Measurements from ENCODE around the gene HBZ.
"Not testable (repeated sequence)": the region's sequence is repeated elsewhere in the genome, so short reads cannot be mapped to it uniquely, and the experiment has no call there.

Gene HBZ

GRCh38 chr16:120756-121155 lies 31.7 kb upstream of the HBZ start:
- no peaks in the 10 kb centered on the region for H3K4me1 ChIP-seq (ENCODE audit: insufficient read depth, poor library complexity, severe bottlenecking)
- H3K9me3 ChIP-seq (ENCODE audit: severe bottlenecking) = no peaks in the 10 kb centered on the region

GRCh38 chr16:122361-122760 lies 30.1 kb upstream of the HBZ start:
- Histone ChIP-seq H3K4me3 (ENCODE audit: severe bottlenecking) (no peak overlapping the region), H3K4me1 (ENCODE audit: insufficient read depth, poor library complexity, severe bottlenecking) (no peaks in the 10 kb centered on the region), H3K36me3 (ENCODE audit: low read depth) (peaks cover 9% of the 10 kb centered on the region), H3K27ac (ENCODE audit: poor library complexity, severe bottlenecking) (no peak overlapping the region), H3K27me3 (ENCODE audit: insufficient read depth, poor library complexity, severe bottlenecking) (no peaks in the 10 kb centered on the region), H3K9me3 (ENCODE audit: severe bottlenecking) (no peaks in the 10 kb centered on the region)
- DNase-seq (ENCODE audit: low spot score) (no peak), ATAC-seq (ENCODE audit: low read depth) (no peak)
- no peak for TF ChIP-seq CTCF (IDR thresholded peaks at IDR 0.05; ENCODE audit: poor library complexity, severe bottlenecking)

More at GRCh38 chr16:120756-121155, 31.7 kb upstream of the HBZ start:
- Histone ChIP-seq H3K27me3 (ENCODE audit: insufficient read depth, poor library complexity, severe bottlenecking) (no peaks in the 10 kb centered on the region), H3K27ac (ENCODE audit: poor library complexity, severe bottlenecking) (no peak overlapping the region), H3K36me3 (ENCODE audit: low read depth) (peaks cover 24% of the 10 kb centered on the region), H3K4me3 (ENCODE audit: severe bottlenecking) (no peak overlapping the region)
- no peak for DNase-seq (ENCODE audit: low spot score)
- ATAC-seq (ENCODE audit: low read depth) = no peak
- TF ChIP-seq CTCF (IDR thresholded peaks at IDR 0.05; ENCODE audit: poor library complexity, severe bottlenecking) = no peak

- not testable (repeated sequence) for H3K4me1 ChIP-seq (ENCODE audit: insufficient read depth, poor library complexity, severe bottlenecking); DNase-seq (ENCODE audit: low spot score); H3K36me3 ChIP-seq (ENCODE audit: low read depth); ATAC-seq (ENCODE audit: low read depth); H3K9me3 ChIP-seq (ENCODE audit: severe bottlenecking); H3K27ac ChIP-seq (ENCODE audit: poor library complexity, severe bottlenecking); H3K4me3 ChIP-seq (ENCODE audit: severe bottlenecking); H3K27me3 ChIP-seq (ENCODE audit: insufficient read depth, poor library complexity, severe bottlenecking)
Observed at GRCh38 chr16:123558-124350, 28.7 kb upstream of the HBZ start.

GRCh38 chr16:125011-125410 lies 27.4 kb upstream of the HBZ start:
- ATAC-seq (ENCODE audit: low read depth) (no peak), DNase-seq (ENCODE audit: low spot score) (no peak)
- no peak for TF ChIP-seq CTCF (IDR thresholded peaks at IDR 0.05; ENCODE audit: poor library complexity, severe bottlenecking)
- Histone ChIP-seq H3K4me3 (ENCODE audit: severe bottlenecking) (no peak overlapping the region), H3K4me1 (ENCODE audit: insufficient read depth, poor library complexity, severe bottlenecking) (no peaks in the 10 kb centered on the region), H3K9me3 (ENCODE audit: severe bottlenecking) (no peaks in the 10 kb centered on the region), H3K27me3 (ENCODE audit: insufficient read depth, poor library complexity, severe bottlenecking) (no peaks in the 10 kb centered on the region), H3K27ac (ENCODE audit: poor library complexity, severe bottlenecking) (no peak overlapping the region), H3K36me3 (ENCODE audit: low read depth) (peaks cover 7% of the 10 kb centered on the region)

- H3K4me3 ChIP-seq (ENCODE audit: severe bottlenecking) = no peak overlapping the region
- no peak for ATAC-seq (ENCODE audit: low read depth)
- DNase-seq (ENCODE audit: low spot score) = no peak
- no peak for TF ChIP-seq CTCF (IDR thresholded peaks at IDR 0.05; ENCODE audit: poor library complexity, severe bottlenecking)
- H3K4me1 ChIP-seq (ENCODE audit: insufficient read depth, poor library complexity, severe bottlenecking) = no peaks in the 10 kb centered on the region
- peaks cover 5% of the 10 kb centered on the region; the same call in 1 of the 2 replicates for H3K36me3 ChIP-seq (ENCODE audit: low read depth)
- H3K9me3 ChIP-seq (ENCODE audit: severe bottlenecking) = no peaks in the 10 kb centered on the region
- no peak overlapping the region for H3K27ac ChIP-seq (ENCODE audit: poor library complexity, severe bottlenecking)
- no peaks in the 10 kb centered on the region for H3K27me3 ChIP-seq (ENCODE audit: insufficient read depth, poor library complexity, severe bottlenecking)
Observed at GRCh38 chr16:129075-129474, 23.4 kb upstream of the HBZ start.
